ENCODE measurements around the gene CRABP1. TPM values are rescaled to one million over a fixed set of nuclear protein-coding genes. Genes with fewer than 3 reads are reported as not detected.

CRABP1 gene
- 1 to 10 TPM in 1 of 2 donors, under 1 TPM in 1; 0.61 to 1.5 TPM for total RNA-seq
- long read RNA-seq: 0 reads

- DNase-seq (no peak), ATAC-seq (peak; percentile 58)
Observed at GRCh38 chr15:78340231-78341056, at the start of gene CRABP1. CRABP1 (plus strand) TSS chr15:78340353; CDS start chr15:78340429, 76 bp downstream.

DNA sequence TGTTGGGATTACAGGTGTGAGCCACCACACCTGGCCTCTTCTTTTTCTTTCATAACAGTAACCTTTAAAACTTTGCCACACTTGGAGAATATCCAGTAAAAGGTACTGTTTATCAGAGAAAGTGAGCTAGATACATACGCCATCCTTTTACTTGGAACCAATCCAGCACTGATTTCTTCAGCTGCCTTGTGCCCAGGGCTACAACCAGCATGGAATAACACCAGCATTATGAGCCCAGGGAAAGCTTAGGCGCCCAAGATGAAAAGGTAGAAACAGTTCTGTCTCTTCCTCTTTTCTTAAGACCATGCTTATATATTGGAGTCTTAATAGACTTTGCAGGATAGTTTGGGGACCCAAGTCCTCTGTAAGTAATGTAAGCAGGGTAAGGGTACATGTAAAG lies 49.1 kb upstream of the CRABP1 start:
- DNase-seq (no peak), ATAC-seq (no peak)
- intact Hi-C loops (cut with DNase I, micrococcal nuclease): no loop called here

More at GRCh38 chr15:78340231-78341056, at the start of gene CRABP1:
- intact Hi-C loops (cut with DNase I, micrococcal nuclease): no loop called here

DNA sequence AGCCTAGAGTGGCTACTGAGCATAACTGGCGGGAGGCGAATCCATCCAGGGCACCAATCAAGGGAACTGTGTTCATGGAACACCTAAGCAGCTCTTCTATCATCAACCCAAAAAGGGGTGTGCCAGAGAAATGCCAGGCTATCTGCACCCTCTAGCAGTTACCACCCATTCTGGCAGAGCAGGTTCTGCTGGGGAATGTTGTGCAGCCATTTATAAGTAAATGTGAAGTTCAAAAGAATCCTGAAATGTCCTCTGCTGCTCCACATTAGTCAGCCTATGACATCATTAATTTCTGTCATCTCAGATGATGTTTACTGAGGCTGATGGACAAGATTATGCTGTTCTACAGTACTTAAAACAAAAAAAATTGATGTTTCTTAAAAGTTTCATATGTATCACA lies 48.5 kb upstream of the CRABP1 start:
- ATAC-seq (no peak), DNase-seq (no peak)
- intact Hi-C loops (cut with DNase I, micrococcal nuclease): no loop called here

DNA sequence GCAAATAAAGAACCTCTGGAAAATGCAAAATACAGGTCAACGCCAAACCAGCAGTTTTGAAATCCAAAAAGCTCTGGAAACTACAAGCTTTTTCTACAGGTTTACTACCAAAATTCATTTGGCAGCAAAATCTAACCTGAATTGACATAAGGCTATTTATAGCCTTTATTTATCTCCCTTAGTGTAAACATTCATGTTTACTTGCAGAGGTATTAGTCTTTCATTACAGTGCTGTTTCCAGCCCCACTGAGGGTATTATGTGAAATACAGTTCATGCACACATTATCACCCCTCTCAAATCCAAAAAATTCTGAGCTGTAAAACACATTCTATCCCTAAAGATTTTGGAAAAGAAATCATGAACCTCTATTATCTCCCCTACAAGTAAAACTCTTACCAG lies 47.9 kb upstream of the CRABP1 start:
- intact Hi-C loops (cut with DNase I, micrococcal nuclease): no loop called here
- ATAC-seq: no peak
- DNase-seq: no peak

- peak; percentile 95 for ATAC-seq
- intact Hi-C loops (cut with DNase I, micrococcal nuclease): no loop called here
Observed at GRCh38 chr15:78299101-78299930, 40.8 kb upstream of the CRABP1 start, which contains the start of gene SKIC8. SKIC8 (minus strand) TSS chr15:78299609; CDS start chr15:78295686, 3,923 bp downstream.

DNA sequence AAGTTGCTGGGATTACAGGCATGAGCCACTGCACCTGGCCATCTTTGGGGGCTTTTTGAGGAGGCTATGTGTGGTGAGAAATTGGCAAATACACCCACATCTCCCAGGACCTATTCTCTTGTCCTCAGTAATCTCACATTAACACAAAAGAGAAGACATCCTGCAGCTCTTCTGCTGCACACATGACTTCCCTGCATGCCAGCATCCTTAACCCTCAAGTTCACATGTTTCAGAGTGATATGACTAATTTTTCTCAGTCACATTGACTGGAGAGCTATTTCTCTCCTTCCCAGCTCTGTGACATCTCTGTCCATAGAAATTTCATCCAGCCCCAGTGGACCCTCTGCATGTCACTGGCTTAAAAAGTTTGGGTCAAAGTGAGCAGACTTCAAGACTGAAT lies 38.8 kb upstream of the CRABP1 start:
- ATAC-seq: no peak
- no peak for DNase-seq
- intact Hi-C loops (cut with DNase I, micrococcal nuclease): no loop called here

More at GRCh38 chr15:78299101-78299930, 40.8 kb upstream of the CRABP1 start, which contains the start of gene SKIC8:
- DNase-seq: peak; percentile 92 to 95

- ATAC-seq: no peak
- no peak for DNase-seq
- intact Hi-C loops (cut with DNase I, micrococcal nuclease): no loop called here
Observed at GRCh38 chr15:78301828-78302227, 38.3 kb upstream of the CRABP1 start.

GRCh38 chr15:78302579-78303312 lies 37.4 kb upstream of the CRABP1 start:
- intact Hi-C loops (cut with DNase I, micrococcal nuclease): no loop called here
- no peak for DNase-seq
- no peak for ATAC-seq

GRCh38 chr15:78304216-78305066 lies 35.7 kb upstream of the CRABP1 start:
- intact Hi-C loops (cut with DNase I, micrococcal nuclease): loop anchor here in 1 of 2 donors (5.0 kb wide), 1 partner anchor 178 kb away; no protein-coding TSS in a partner anchor
- no peak for ATAC-seq
- no peak for DNase-seq

- ATAC-seq: no peak
- intact Hi-C loops (cut with DNase I, micrococcal nuclease): loop anchor here in 1 of 2 donors (5.0 kb wide), 1 partner anchor 176 kb away; no protein-coding TSS in a partner anchor
- DNase-seq: no peak
Observed at GRCh38 chr15:78306176-78306774, 33.9 kb upstream of the CRABP1 start.

- intact Hi-C loops (cut with DNase I, micrococcal nuclease): loop anchor here in 1 of 2 donors (5.0 kb wide), 1 partner anchor 174 kb away; no protein-coding TSS in a partner anchor
- peak; percentile 67 for ATAC-seq
- DNase-seq: no peak
Observed at GRCh38 chr15:78307976-78308375, 32.2 kb upstream of the CRABP1 start.

DNA sequence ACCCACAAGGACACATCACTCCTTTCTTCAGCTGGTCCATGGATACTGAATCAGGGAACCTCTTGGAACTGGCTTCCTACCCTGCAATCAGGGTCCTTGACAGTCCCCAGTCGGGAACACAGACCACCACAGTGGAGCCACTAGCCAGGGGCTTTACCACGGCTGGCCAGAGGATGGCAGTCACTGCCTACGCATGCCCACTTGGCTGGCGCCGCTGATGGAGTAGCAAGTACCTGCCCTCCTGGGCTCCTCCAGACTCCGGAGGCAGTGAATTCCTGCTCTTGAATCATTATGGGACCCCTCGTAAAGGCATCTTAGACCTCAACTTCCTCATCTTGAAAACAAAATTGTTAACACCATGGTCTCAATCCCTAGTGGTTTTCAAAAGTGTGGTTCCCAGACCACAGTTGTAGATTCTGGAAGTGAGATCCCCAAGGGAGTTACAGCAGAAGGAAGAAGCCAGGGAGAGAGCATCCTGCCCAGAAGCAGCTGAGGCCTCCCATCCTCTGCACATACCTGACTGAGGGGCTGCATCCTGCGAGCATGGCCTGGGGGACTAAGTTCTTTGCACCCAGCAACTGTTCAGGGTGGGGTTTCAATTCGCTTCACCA lies 31.6 kb upstream of the CRABP1 start:
- intact Hi-C loops (cut with DNase I, micrococcal nuclease): loop anchor here in 1 of 2 donors (5.0 kb wide), 1 partner anchor 174 kb away; no protein-coding TSS in a partner anchor
- peak; percentile 92 for ATAC-seq
- DNase-seq: peak in 1 of 2 donors; percentile 83

DNA sequence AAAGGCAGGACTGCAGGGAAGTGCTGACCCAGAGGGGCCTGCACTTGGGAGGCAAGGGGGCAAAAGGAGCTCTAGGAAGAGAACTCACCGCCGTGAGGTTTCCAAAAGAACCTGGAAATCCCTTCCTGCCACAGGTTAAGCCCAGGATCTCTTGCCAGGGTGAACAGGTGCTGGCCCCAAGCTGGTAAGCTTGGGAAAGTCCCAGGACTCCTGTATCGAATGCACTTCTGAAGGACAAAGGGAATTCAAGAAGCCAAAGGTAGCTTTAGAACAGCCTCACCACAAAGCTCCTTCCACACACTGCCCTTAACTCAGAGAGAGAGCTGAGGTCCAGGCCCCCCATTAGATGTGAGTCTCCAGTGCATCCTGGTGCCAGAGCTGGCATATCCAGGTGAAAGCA lies 28.9 kb upstream of the CRABP1 start:
- intact Hi-C loops (cut with DNase I, micrococcal nuclease): no loop called here
- ATAC-seq: no peak
- no peak for DNase-seq

GRCh38 chr15:78312536-78312935 lies 27.6 kb upstream of the CRABP1 start:
- no peak for ATAC-seq
- intact Hi-C loops (cut with DNase I, micrococcal nuclease): no loop called here
- no peak for DNase-seq

- intact Hi-C loops (cut with DNase I, micrococcal nuclease): no loop called here
- no peak for DNase-seq
- no peak for ATAC-seq
Observed at GRCh38 chr15:78312957-78313356, 27.2 kb upstream of the CRABP1 start.

DNA sequence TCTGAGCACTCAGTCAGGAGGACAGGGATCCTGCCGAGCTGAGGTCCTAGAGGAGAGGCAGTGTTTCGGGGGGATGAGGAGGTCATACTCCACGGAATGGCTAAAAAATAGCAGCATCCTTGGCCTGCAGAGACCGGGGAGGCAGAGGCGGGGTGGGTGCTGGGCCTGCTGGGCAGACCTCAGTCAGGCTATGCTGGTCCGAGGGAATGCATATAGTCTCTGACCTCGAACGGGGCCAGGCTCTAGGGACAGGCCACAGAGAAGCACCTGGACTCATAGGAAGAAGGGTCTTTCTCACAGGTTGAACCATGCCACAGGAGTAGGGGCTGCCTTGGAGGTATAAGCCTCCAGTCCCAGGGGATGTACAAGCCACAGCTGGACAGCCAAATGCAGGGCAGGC lies 26.8 kb upstream of the CRABP1 start:
- intact Hi-C loops (cut with DNase I, micrococcal nuclease): no loop called here
- no peak for ATAC-seq
- no peak for DNase-seq

GRCh38 chr15:78314181-78314581 lies 26.0 kb upstream of the CRABP1 start:
- intact Hi-C loops (cut with DNase I, micrococcal nuclease): loop anchor here in 1 of 2 donors (2.0 kb wide), 1 partner anchor 109 kb away; no protein-coding TSS in a partner anchor
- ATAC-seq (no peak), DNase-seq (no peak)

All from left colon (tissue), 2 donors.